H1 (cell line): ENCODE measurements around the gene CST4. TPM values are rescaled to one million over a fixed set of nuclear protein-coding genes. Genes with fewer than 3 reads are reported as not detected.

Experiments
- CTCF ChIA-PET: fragments of 300-600 bp; sonication (Branson Sonifier 250); formaldehyde crosslinking; loops from one replicate; lab custom pipeline; 2021; ENCODE audit not compliant: partially characterized antibody; lab: Charles Lee
- POLR2A ChIA-PET: fragments of 300-600 bp; sonication (Branson Sonifier 250); formaldehyde crosslinking; loops from one replicate; lab custom pipeline; 2021; ENCODE audit warnings: inconsistent platforms; ENCODE audit not compliant: partially characterized antibody; lab: Charles Lee
- DNase-seq, 2 experiments: peaks; one replicate each; pipeline versions ENCODE4 v3.0.0 to v3.0.0-alpha.2; 2010 to 2022; ENCODE audit warnings: low spot score in 2 of 2, low read depth in 1 of 2, mixed read lengths in 1 of 2
- FAIRE-seq: peaks from 2 replicates; lab custom pipeline; 2011; peaks lifted over from hg19 to GRCh38; lab: Jason Lieb, UNC
- H2AFZ ChIP-seq: 2 replicates; pipeline ENCODE4 v1.8.1; 2012; ENCODE audit warnings: low read length, inconsistent platforms
- H2AK5ac ChIP-seq: 2 replicates; pipeline ENCODE4 v1.6.1; 2013; ENCODE audit warnings: low read depth, low read length
- H2BK120ac ChIP-seq: replicated peaks from 2 replicates; pipeline ENCODE3; 2013; ENCODE audit warnings: low read depth, low read length, inconsistent platforms
- H2BK12ac ChIP-seq: 2 replicates; pipeline ENCODE4 v1.6.1; 2013; ENCODE audit warnings: low read depth, low read length
- H2BK15ac ChIP-seq: 2 replicates; pipeline ENCODE4 v1.6.1; 2013; ENCODE audit warnings: low read length
- H2BK20ac ChIP-seq: 2 replicates; pipeline ENCODE4 v1.6.1; 2013; ENCODE audit warnings: low read length
- H2BK5ac ChIP-seq: 2 replicates; pipeline ENCODE4 v1.6.1; 2013; ENCODE audit warnings: low read depth, low read length
- H3K14ac ChIP-seq: 2 replicates; pipeline ENCODE4 v1.6.1; 2013; ENCODE audit warnings: inconsistent platforms; ENCODE audit not compliant: insufficient read length
- H3K18ac ChIP-seq: 2 replicates; pipeline ENCODE4 v1.6.1; 2013; ENCODE audit warnings: low read length; ENCODE audit errors: extremely low read depth
- H3K23ac ChIP-seq: 2 replicates; pipeline ENCODE4 v1.6.1; 2013; ENCODE audit warnings: inconsistent platforms; ENCODE audit not compliant: insufficient read length
- H3K23me2 ChIP-seq: 2 replicates; pipeline ENCODE4 v1.6.1; 2013; ENCODE audit warnings: low read depth, low read length
- H3K27ac ChIP-seq: 2 replicates; pipeline ENCODE4 v1.6.1; 2011; ENCODE audit warnings: low read depth, low read length, inconsistent platforms
- H3K27me3 ChIP-seq, 4 experiments: replicated peaks in 1 of 4; 1 replicate in 1 of 4; 2 replicates in 3 of 4; pipeline versions ENCODE4 v1.6.1 to v1.8.1; 2011 to 2013; ENCODE audit warnings: low read length in 3 of 4, mild to moderate bottlenecking in 3 of 4, inconsistent platforms in 2 of 4, mixed read lengths in 2 of 4, moderate library complexity in 1 of 4; ENCODE audit not compliant: control insufficient read depth in 3 of 4, insufficient read depth in 3 of 4; ENCODE audit errors: extremely low read depth in 1 of 4
- H3K36me3 ChIP-seq, 4 experiments: 2 replicates each; pipeline versions ENCODE4 v1.6.1 to v1.8.1; 2011 to 2013; ENCODE audit warnings: mild to moderate bottlenecking in 4 of 4, low read length in 3 of 4, moderate library complexity in 2 of 4, control low read depth in 1 of 4, inconsistent platforms in 1 of 4; ENCODE audit not compliant: insufficient read depth in 4 of 4, control insufficient read depth in 2 of 4
- H3K4ac ChIP-seq: replicated peaks from 2 replicates; pipeline ENCODE3; 2013; ENCODE audit warnings: low read length, low read depth, mixed read lengths, inconsistent platforms; ENCODE audit not compliant: insufficient read length
- H3K4me1 ChIP-seq, 4 experiments: replicated peaks in 1 of 4; 1 replicate in 1 of 4; 2 replicates in 3 of 4; pipeline versions ENCODE4 v1.6.1 to v1.8.1; 2011 to 2013; ENCODE audit warnings: low read length in 3 of 4, inconsistent platforms in 2 of 4, mixed read lengths in 1 of 4; ENCODE audit not compliant: insufficient read depth in 4 of 4, control insufficient read depth in 3 of 4
- H3K4me2 ChIP-seq, 2 experiments: 2 replicates each; pipeline versions ENCODE4 v1.6.1 to v1.8.1; 2011 to 2013; ENCODE audit warnings: low read depth in 2 of 2, low read length in 2 of 2, control low read depth in 1 of 2, inconsistent platforms in 1 of 2, mild to moderate bottlenecking in 1 of 2; ENCODE audit not compliant: insufficient read depth in 1 of 2
- H3K4me3 ChIP-seq, 4 experiments: fragments of 200-600, 300-600 bp in 1 of 4; sonication (generic), shearing (Covaris generic), sonication (Bioruptor Twin) in 1 of 4; 2 replicates each; pipeline versions ENCODE4 v1.5.1 to v1.8.1; 2011 to 2016; ENCODE audit warnings: low read length in 4 of 4, low read depth in 3 of 4, control low read depth in 2 of 4, inconsistent platforms in 2 of 4, mild to moderate bottlenecking in 2 of 4, mixed read lengths in 1 of 4, moderate library complexity in 1 of 4; ENCODE audit not compliant: insufficient read depth in 2 of 4; ENCODE audit errors: extremely low read depth in 1 of 4
- H3K56ac ChIP-seq: replicated peaks from 2 replicates; pipeline ENCODE3; 2013; ENCODE audit warnings: low read depth, mild to moderate bottlenecking, mixed read lengths, low read length, inconsistent platforms; ENCODE audit not compliant: insufficient read length
- H3K79me1 ChIP-seq: 2 replicates; pipeline ENCODE4 v1.6.1; 2013; ENCODE audit warnings: low read depth, low read length, control low read depth
- H3K79me2 ChIP-seq, 2 experiments: 2 replicates each; pipeline versions ENCODE4 v1.6.1 to v1.8.1; 2012 to 2013; ENCODE audit warnings: low read length in 2 of 2, mild to moderate bottlenecking in 2 of 2, inconsistent platforms in 1 of 2; ENCODE audit not compliant: insufficient read depth in 2 of 2, control insufficient read depth in 1 of 2
- H3K9ac ChIP-seq, 4 experiments: replicated peaks in 1 of 4; 1 replicate in 1 of 4; 2 replicates in 3 of 4; pipeline versions ENCODE4 v1.6.1 to v1.8.1; 2011 to 2013; ENCODE audit warnings: low read depth in 3 of 4, low read length in 3 of 4, control low read depth in 2 of 4, mild to moderate bottlenecking in 2 of 4, moderate library complexity in 2 of 4, inconsistent platforms in 1 of 4; ENCODE audit errors: extremely low read depth in 1 of 4
- H3K9me3 ChIP-seq, 2 experiments: 2 replicates each; pipeline versions ENCODE4 v1.6.1 to v1.8.1; 2012 to 2013; ENCODE audit warnings: mild to moderate bottlenecking in 2 of 2, moderate library complexity in 2 of 2, control low read depth in 1 of 2, inconsistent platforms in 1 of 2, low read depth in 1 of 2, low read length in 1 of 2, mixed read lengths in 1 of 2; ENCODE audit not compliant: insufficient read depth in 2 of 2
- H4K20me1 ChIP-seq, 2 experiments: replicated peaks in 1 of 2; 2 replicates each; pipeline versions ENCODE3 to v1.8.1; 2011 to 2013; ENCODE audit warnings: inconsistent platforms in 2 of 2, low read length in 2 of 2, mild to moderate bottlenecking in 1 of 2; ENCODE audit not compliant: insufficient read depth in 2 of 2, control insufficient read depth in 1 of 2
- H4K5ac ChIP-seq: 2 replicates; pipeline ENCODE4 v1.6.1; 2013; ENCODE audit warnings: low read length, low read depth, mixed read lengths, inconsistent platforms; ENCODE audit not compliant: insufficient read length
- H4K8ac ChIP-seq: 2 replicates; pipeline ENCODE4 v1.8.0; 2013; ENCODE audit warnings: mild to moderate bottlenecking, moderate library complexity, low read length, inconsistent platforms; ENCODE audit not compliant: insufficient read depth; ENCODE audit errors: extremely low read depth
- H4K91ac ChIP-seq: replicated peaks from 2 replicates; pipeline ENCODE3; 2013; ENCODE audit warnings: low read length, mixed read lengths, inconsistent platforms; ENCODE audit not compliant: insufficient read length
- BCL11A ChIP-seq, 2 experiments: IDR thresholded peaks; one replicate each; pipeline ENCODE4 v1.6.1; 2011; ENCODE audit warnings: low read depth in 2 of 2, low read length in 2 of 2, mild to moderate bottlenecking in 2 of 2
- CTCF ChIP-seq, 3 experiments: IDR thresholded peaks; 1 replicate in 2 of 3; 2 replicates in 1 of 3; pipeline versions ENCODE4 v1.5.1 to v1.6.1; 2011; ENCODE audit warnings: low read length in 3 of 3, mild to moderate bottlenecking in 3 of 3, inconsistent platforms in 2 of 3, low read depth in 1 of 3, moderate library complexity in 1 of 3; ENCODE audit not compliant: insufficient read depth in 1 of 3; ENCODE audit errors: control extremely low read depth in 1 of 3
- RAD21 ChIP-seq, 2 experiments: IDR thresholded peaks in 1 of 2; conservative IDR thresholded peaks in 1 of 2; 2 replicates each; pipeline ENCODE4 v1.6.1; 2011; ENCODE audit warnings: low read depth in 2 of 2, low read length in 2 of 2, improper control_type of control experiment in 1 of 2, inconsistent platforms in 1 of 2, mild to moderate bottlenecking in 1 of 2, moderate library complexity in 1 of 2
- SP1 ChIP-seq: IDR thresholded peaks from 2 replicates; pipeline ENCODE4 v1.6.1; 2011; ENCODE audit warnings: low read depth, low read length
- WGBS, 2 experiments: shearing (Covaris generic) in 1 of 2; methylation state at CpG; one replicate each; pipeline versions ENCODE4 v1.1.6 to v1.1.7; 2013 to 2015; ENCODE audit warnings: low lambda C conversion rate in 2 of 2, mixed read lengths in 2 of 2, inconsistent platforms in 1 of 2, low coverage in 1 of 2, missing lambda C conversion rate in 1 of 2; ENCODE audit not compliant: insufficient replicate concordance in 2 of 2, insufficient coverage in 1 of 2, insufficient read length in 1 of 2; ENCODE audit errors: extremely low coverage in 1 of 2, missing lambda C conversion rate in 1 of 2; 5-methylcytosine and 5-hydroxymethylcytosine counted together
- polyA plus RNA-seq, 7 experiments: library from polyadenylated mRNA; depleted of rRNA in 3 of 7; stranded (reverse) in 5 of 7; unstranded in 2 of 7; fragments of >200 nt in 5 of 7; fragments of 200-250 nt in 2 of 7; gene quantifications; 1 replicate in 5 of 7; 2 replicates in 1 of 7; 4 replicates in 1 of 7; pipeline versions ENCODE4 v1.2.1 to v1.2.3, GENCODE V29; 2011 to 2013; ENCODE audit warnings: missing spikeins in 2 of 7, mixed read lengths in 2 of 7
- total RNA-seq: library from RNA; stranded (reverse); fragmentation: NEBNext Ultra II Directional; extraction: Animal tissue kit (Norgen Biotek cat#: 25700); gene quantifications from 2 replicates; pipeline ENCODE4 v1.2.1, GENCODE V29; 2021

The CST4 gene
- total and polyA plus RNA-seq, 2 of the 8 experiments (the other 6 are each of a cell fraction or from before 2014, with no cell fraction given) = not detected

GRCh38 chr20:23668477-23668951 lies 20.3 kb downstream of the CST4 start:
- CTCF ChIA-PET = interaction anchor here (0.6 to 2.7 kb wide), 47 partner anchors 10 to 540 kb away, joined by 3 to 29 read pairs (median 4); partner anchors contain the start of gene CST4
- POLR2A ChIA-PET = no interaction called here
- no peaks in the 10 kb centered on the region for H3K27me3 ChIP-seq
- no peak overlapping the region for H2BK20ac ChIP-seq
- H3K79me1 ChIP-seq = no peaks in the 10 kb centered on the region
- no peak overlapping the region for H2BK12ac ChIP-seq
- no peak overlapping the region for H2AK5ac ChIP-seq
- TF ChIP-seq RAD21 (IDR thresholded peaks at IDR 0.05 in 1 of 2, conservative IDR thresholded peaks at IDR 0.05 in 1 of 2; ENCODE audit: low read depth in 2 of 2, low read length in 2 of 2) = peak; percentile 89
- TF ChIP-seq CTCF (IDR thresholded peaks at IDR 0.05; ENCODE audit: control extremely low read depth in 1 of 3, insufficient read depth in 1 of 3, low read depth in 1 of 3, low read length in 3 of 3) = peak; percentile 80 to 90 (median 86)
- TF ChIP-seq BCL11A (IDR thresholded peaks at IDR 0.05; ENCODE audit: low read depth in 2 of 2, low read length in 2 of 2) = no peak
- no peak for TF ChIP-seq SP1
- no peak overlapping the region for H3K4me2 ChIP-seq
- FAIRE-seq (peak; percentile 24), DNase-seq (peak; percentile 19 to 88)
- no peak overlapping the region for H2AFZ ChIP-seq
- no peak overlapping the region for H3K27ac ChIP-seq
- no peak overlapping the region for H2BK15ac ChIP-seq
- no peaks in the 10 kb centered on the region for H3K4me1 ChIP-seq
- no peak overlapping the region for H4K8ac ChIP-seq
- H2BK5ac ChIP-seq = no peak overlapping the region
- no peak overlapping the region for H2BK120ac ChIP-seq
- H3K56ac ChIP-seq = no peak overlapping the region
- H3K9ac ChIP-seq = no peak overlapping the region
- H3K23me2 ChIP-seq = peaks cover 9% of the 10 kb centered on the region; the same call in 1 of the 2 replicates
- H3K4me3 ChIP-seq = no peak overlapping the region
- no peak overlapping the region for H3K4ac ChIP-seq
- H3K9me3 ChIP-seq = no peaks in the 10 kb centered on the region
- no peak overlapping the region for H4K91ac ChIP-seq
- no peak overlapping the region for H3K23ac ChIP-seq
- H3K79me2 ChIP-seq = no peaks in the 10 kb centered on the region
- no peaks in the 10 kb centered on the region for H3K36me3 ChIP-seq
- no peak overlapping the region for H4K5ac ChIP-seq
- WGBS, 2 experiments = 34% methylated on average over 4 of the region's 4 CpGs; no CpG with 5 or more reads in 1 of the 2 experiments
- H4K20me1 ChIP-seq = no peaks in the 10 kb centered on the region
- H3K18ac ChIP-seq = no peak overlapping the region
- no peak overlapping the region for H3K14ac ChIP-seq
